GM12864 (cell line): ENCODE results near the gene DOCK8.

Experiments
- DNase-seq: peaks from one replicate; pipeline ENCODE4 v3.0.0-alpha.2; 2011; ENCODE audit warnings: low read depth
- H3K4me3 ChIP-seq: 2 replicates; pipeline ENCODE4 v1.5.1; 2011; ENCODE audit warnings: mild to moderate bottlenecking, low read depth, low read length, control low read depth
- CTCF ChIP-seq: IDR thresholded peaks from 2 replicates; pipeline ENCODE4 v1.5.1; 2011; ENCODE audit warnings: low read depth, mild to moderate bottlenecking, moderate library complexity, low read length, control low read depth, inconsistent platforms; ENCODE audit errors: missing control alignments

DOCK8 gene

GRCh38 chr9:250625-251024 lies 36.0 kb downstream of the DOCK8 start:
- H3K4me3 ChIP-seq: no peak overlapping the region
- no peak for DNase-seq
- no peak for TF ChIP-seq CTCF

GRCh38 chr9:251398-251797 lies 36.7 kb downstream of the DOCK8 start:
- TF ChIP-seq CTCF: no peak
- no peak overlapping the region for H3K4me3 ChIP-seq
- no peak for DNase-seq

GRCh38 chr9:253539-253938 lies 38.9 kb downstream of the DOCK8 start:
- TF ChIP-seq CTCF: no peak
- DNase-seq: no peak
- no peak overlapping the region for H3K4me3 ChIP-seq

- no peak for TF ChIP-seq CTCF
- no peak overlapping the region for H3K4me3 ChIP-seq
- no peak for DNase-seq
These were observed 39.9 kb downstream of the DOCK8 start for GRCh38 chr9:254516-254915.

- TF ChIP-seq CTCF: no peak
- no peak for DNase-seq
- no peak overlapping the region for H3K4me3 ChIP-seq
These were observed 43.3 kb downstream of the DOCK8 start for GRCh38 chr9:257957-258356.

GRCh38 chr9:259405-260404 lies 45.0 kb downstream of the DOCK8 start:
- no peak for TF ChIP-seq CTCF
- DNase-seq: no peak
- H3K4me3 ChIP-seq: no peak overlapping the region

GRCh38 chr9:264231-264630 lies 49.6 kb downstream of the DOCK8 start:
- H3K4me3 ChIP-seq: no peak overlapping the region
- no peak for DNase-seq
- TF ChIP-seq CTCF: no peak
